Body of pancreas (tissue), 4 donors: ENCODE measurements around the gene DDX42.

ENCODE experiments used
- CTCF ChIP-seq, 7 experiments: fragments of 450-650 bp in 4 of 7; fragments of 200-600 bp in 3 of 7; sonication (generic) in 3 of 7; IDR thresholded peaks; one replicate each; pipeline ENCODE4 v1.5.1; 2016 to 2019; ENCODE audit warnings: antibody characterized with exemption in 7 of 7
- POLR2A ChIP-seq, 3 donors: fragments of 450-650 bp; IDR thresholded peaks; one replicate each; pipeline ENCODE4 v1.6.1; 2016; ENCODE audit warnings: antibody characterized with exemption in 3 of 3, mild to moderate bottlenecking in 2 of 3

GRCh38 chr17:63766754-63767153 is 7.2 kb upstream of the DDX42 start:
- TF ChIP-seq POLR2A (IDR thresholded peaks at IDR 0.05), result no peak
- TF ChIP-seq CTCF (IDR thresholded peaks at IDR 0.05), result no peak
